SU-DHL-6 (cell line): ENCODE results near the gene LAGE3.

Source experiments
- EZH2phosphoT487 ChIP-seq: fragments of 200-600 bp; sonication (generic), shearing (Covaris generic); conservative IDR thresholded peaks from 2 replicates; pipeline ENCODE4 v1.6.1; 2018; ENCODE audit warnings: mild to moderate bottlenecking, antibody characterized with exemption, low read length, moderate library complexity, mixed read lengths
- TF ChIP-seq, protein P1 (sequence below): fragments of 200-600 bp; sonication (generic); IDR thresholded peaks from one replicate; pipeline ENCODE4 v1.5.1; 2017; ENCODE audit warnings: antibody characterized with exemption, mild to moderate bottlenecking, low read length, moderate library complexity; ENCODE audit not compliant: insufficient read depth, poor library complexity, severe bottlenecking

DNA sequence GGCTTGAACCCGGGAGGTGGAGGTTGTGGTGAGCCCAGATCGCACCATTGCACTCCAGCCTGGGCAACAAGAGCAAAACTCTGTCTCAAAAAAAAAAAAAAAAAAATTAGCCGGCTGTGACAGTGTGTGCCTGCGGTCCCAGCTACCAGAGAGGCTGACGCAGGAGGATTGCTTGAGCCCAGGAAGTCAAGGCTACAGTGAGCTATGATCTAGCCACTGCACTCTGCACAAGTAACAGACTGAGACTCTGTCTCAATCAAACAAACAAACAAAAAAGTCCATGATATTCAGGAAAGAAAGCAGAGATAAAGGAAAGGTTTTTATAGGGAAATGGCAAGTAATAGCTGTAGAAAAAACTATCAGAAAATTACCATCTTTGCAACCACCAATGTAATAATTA, 2.1 kb upstream of the LAGE3 start:
- TF ChIP-seq, protein P1, sequence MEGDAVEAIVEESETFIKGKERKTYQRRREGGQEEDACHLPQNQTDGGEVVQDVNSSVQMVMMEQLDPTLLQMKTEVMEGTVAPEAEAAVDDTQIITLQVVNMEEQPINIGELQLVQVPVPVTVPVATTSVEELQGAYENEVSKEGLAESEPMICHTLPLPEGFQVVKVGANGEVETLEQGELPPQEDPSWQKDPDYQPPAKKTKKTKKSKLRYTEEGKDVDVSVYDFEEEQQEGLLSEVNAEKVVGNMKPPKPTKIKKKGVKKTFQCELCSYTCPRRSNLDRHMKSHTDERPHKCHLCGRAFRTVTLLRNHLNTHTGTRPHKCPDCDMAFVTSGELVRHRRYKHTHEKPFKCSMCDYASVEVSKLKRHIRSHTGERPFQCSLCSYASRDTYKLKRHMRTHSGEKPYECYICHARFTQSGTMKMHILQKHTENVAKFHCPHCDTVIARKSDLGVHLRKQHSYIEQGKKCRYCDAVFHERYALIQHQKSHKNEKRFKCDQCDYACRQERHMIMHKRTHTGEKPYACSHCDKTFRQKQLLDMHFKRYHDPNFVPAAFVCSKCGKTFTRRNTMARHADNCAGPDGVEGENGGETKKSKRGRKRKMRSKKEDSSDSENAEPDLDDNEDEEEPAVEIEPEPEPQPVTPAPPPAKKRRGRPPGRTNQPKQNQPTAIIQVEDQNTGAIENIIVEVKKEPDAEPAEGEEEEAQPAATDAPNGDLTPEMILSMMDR = no peak
- no peak for TF ChIP-seq EZH2phosphoT487
